Osteocyte (in vitro differentiated cells): ENCODE results near the gene NHLH1. TPM values are rescaled to one million over a fixed set of nuclear protein-coding genes. Genes with fewer than 3 reads are reported as not detected.
A peak's percentile ranks its signal among the peaks of the same experiment; 100 is the strongest.

Experiments
- DNase-seq: peaks from one replicate; pipeline ENCODE4 v3.0.0; 2021; ENCODE audit warnings: mixed read lengths; ENCODE audit not compliant: unreplicated experiment; ENCODE audit errors: extremely low spot score
- H3K27ac Mint-ChIP-seq: one replicate; pipeline ENCODE4 v1.8.0; 2021; ENCODE audit warnings: mild to moderate bottlenecking, mixed read lengths; ENCODE audit not compliant: unreplicated experiment
- H3K27me3 Mint-ChIP-seq: one replicate; pipeline ENCODE4 v1.8.0; 2021; ENCODE audit warnings: mixed read lengths; ENCODE audit not compliant: unreplicated experiment
- H3K36me3 Mint-ChIP-seq: one replicate; pipeline ENCODE4 v1.8.0; 2021; ENCODE audit warnings: mixed read lengths; ENCODE audit not compliant: unreplicated experiment
- H3K4me1 Mint-ChIP-seq: one replicate; pipeline ENCODE4 v1.8.0; 2021; ENCODE audit warnings: mixed read lengths; ENCODE audit not compliant: unreplicated experiment
- H3K4me3 Mint-ChIP-seq: one replicate; pipeline ENCODE4 v1.8.0; 2021; ENCODE audit warnings: mild to moderate bottlenecking, moderate library complexity, mixed read lengths; ENCODE audit not compliant: unreplicated experiment
- H3K9me3 Mint-ChIP-seq: one replicate; pipeline ENCODE4 v1.8.0; 2021; ENCODE audit warnings: mixed read lengths; ENCODE audit not compliant: unreplicated experiment
- total RNA-seq: library from RNA; stranded (reverse); gene quantifications from 2 replicates; pipeline ENCODE4 v1.2.1, GENCODE V29; 2021
- TF ChIP-seq, protein P1 (sequence below): fragments of 200-600 bp; sonication (generic); IDR thresholded peaks from 2 replicates; pipeline ENCODE4 v1.5.0; 2021; ENCODE audit warnings: antibody characterized with exemption, mild to moderate bottlenecking, moderate library complexity

NHLH1 gene
- total RNA-seq, 1 donor from 2014 or later, result 0.16 TPM

DNA sequence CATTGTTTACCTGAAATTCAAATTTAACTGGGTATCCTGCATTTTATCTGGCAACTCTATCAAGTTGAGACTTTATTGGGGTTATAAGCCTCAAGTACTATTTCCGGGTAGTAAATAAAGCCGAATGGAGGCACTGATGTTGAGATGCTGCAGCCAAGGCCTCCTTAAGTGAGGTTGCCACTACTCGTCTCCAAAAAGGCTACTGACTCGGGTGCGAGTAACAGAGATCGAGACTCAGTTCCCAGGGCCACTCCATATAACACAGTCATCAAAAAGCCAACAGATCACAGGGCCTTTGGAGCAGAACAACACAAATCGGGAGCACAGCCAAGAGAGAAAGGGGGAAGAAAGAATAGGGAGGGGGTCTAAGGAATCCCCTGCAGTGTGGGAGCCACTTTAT is 24.3 kb upstream of the NHLH1 start:
- H3K9me3 Mint-ChIP-seq, result no peaks in the 10 kb centered on the region
- H3K27ac Mint-ChIP-seq, result peak overlapping the region; percentile 100
- H3K27me3 Mint-ChIP-seq, result no peaks in the 10 kb centered on the region
- TF ChIP-seq, protein P1, sequence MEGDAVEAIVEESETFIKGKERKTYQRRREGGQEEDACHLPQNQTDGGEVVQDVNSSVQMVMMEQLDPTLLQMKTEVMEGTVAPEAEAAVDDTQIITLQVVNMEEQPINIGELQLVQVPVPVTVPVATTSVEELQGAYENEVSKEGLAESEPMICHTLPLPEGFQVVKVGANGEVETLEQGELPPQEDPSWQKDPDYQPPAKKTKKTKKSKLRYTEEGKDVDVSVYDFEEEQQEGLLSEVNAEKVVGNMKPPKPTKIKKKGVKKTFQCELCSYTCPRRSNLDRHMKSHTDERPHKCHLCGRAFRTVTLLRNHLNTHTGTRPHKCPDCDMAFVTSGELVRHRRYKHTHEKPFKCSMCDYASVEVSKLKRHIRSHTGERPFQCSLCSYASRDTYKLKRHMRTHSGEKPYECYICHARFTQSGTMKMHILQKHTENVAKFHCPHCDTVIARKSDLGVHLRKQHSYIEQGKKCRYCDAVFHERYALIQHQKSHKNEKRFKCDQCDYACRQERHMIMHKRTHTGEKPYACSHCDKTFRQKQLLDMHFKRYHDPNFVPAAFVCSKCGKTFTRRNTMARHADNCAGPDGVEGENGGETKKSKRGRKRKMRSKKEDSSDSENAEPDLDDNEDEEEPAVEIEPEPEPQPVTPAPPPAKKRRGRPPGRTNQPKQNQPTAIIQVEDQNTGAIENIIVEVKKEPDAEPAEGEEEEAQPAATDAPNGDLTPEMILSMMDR, result no peak
- H3K4me1 Mint-ChIP-seq, result peaks cover 35% of the 10 kb centered on the region
- DNase-seq, result no peak
- peak overlapping the region; percentile 100 for H3K4me3 Mint-ChIP-seq
- H3K36me3 Mint-ChIP-seq, result peaks cover 33% of the 10 kb centered on the region

DNA sequence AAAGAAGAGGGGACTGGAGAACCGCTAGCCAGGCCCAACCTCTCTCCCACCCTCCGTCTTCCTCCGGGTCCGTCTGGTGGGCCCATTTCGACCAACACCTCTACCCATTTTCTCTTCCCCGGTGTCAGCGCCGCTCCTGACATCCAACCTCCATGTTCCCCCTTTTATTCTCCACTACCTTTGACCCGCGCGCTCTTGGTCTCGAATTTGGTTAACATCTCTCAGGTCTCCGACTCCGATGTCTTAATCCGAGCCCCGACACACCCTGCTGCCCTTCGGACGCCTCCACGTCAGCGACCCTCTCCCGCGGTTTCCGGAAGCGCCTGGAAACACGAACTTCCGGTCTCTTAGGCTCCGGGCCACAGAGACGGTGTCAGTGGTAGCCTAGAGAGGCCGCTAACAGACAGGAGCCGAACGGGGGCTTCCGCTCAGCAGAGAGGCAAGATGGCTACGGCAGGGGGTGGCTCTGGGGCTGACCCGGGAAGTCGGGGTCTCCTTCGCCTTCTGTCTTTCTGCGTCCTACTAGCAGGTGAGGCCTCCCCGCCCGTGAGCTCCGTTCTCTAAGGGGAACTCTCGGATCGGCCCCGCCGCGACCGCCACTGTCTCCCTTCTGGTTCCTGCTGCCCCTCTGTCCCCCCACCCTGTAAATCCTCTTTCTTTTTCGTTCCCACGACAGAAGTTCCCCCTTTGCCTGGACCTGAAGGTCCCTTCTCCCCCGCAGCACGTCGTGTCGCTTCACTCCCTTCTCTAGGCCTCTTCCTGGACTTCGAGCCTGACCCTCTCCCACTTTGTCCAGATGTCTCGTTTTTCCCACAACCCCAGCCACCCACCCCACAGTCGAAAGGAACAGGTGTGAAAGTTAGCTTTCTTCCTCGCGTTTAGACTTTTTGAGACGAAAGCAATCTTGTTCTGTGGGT is 23.7 kb upstream of the NHLH1 start, which contains the start of the genes COPA and NCSTN:
Gene COPA, minus strand, starts transcription at position 298 of the 917 bp plus-strand sequence. Its CDS starts 80 bp downstream, at position 218.
Gene NCSTN, plus strand, starts transcription at position 431 of the 917 bp plus-strand sequence. Its CDS starts 14 bp downstream, at position 445.
- H3K9me3 Mint-ChIP-seq, result no peaks in the 10 kb centered on the region
- peaks cover 27% of the 10 kb centered on the region for H3K36me3 Mint-ChIP-seq
- peak; percentile 96 for DNase-seq
- H3K4me3 Mint-ChIP-seq, result peak within 1 kb of the TSS; percentile 100
- H3K27me3 Mint-ChIP-seq, result no peaks in the 10 kb centered on the region
- TF ChIP-seq, protein P1, result no peak
- H3K27ac Mint-ChIP-seq, result peak within 1 kb of the TSS; percentile 100
- H3K4me1 Mint-ChIP-seq, result peaks cover 34% of the 10 kb centered on the region

DNA sequence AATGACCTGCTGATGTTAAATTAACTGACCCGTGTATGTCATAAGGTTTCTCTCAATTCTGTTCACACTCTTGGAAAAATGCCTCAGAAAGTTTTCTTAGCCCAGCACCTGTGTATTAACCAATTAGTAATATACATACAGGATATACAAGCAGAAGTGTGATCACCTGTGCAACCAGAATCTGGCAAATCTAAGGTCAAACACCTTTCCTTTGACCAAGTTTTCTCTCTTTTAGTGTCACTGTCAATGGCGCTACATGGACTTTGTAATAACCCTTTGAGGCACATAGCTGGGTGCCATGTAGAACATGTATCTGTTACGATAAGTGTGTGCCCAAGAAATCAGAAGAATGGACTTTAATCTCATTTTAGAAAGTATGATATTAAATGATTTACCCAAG is 22.6 kb upstream of the NHLH1 start:
- Mint-ChIP-seq H3K27me3 (no peaks in the 10 kb centered on the region), H3K27ac (peak overlapping the region; percentile 100), H3K4me3 (peak overlapping the region; percentile 100), H3K9me3 (no peaks in the 10 kb centered on the region), H3K4me1 (peaks cover 34% of the 10 kb centered on the region), H3K36me3 (peaks cover 17% of the 10 kb centered on the region)
- no peak for DNase-seq
- TF ChIP-seq, protein P1, result no peak

DNA sequence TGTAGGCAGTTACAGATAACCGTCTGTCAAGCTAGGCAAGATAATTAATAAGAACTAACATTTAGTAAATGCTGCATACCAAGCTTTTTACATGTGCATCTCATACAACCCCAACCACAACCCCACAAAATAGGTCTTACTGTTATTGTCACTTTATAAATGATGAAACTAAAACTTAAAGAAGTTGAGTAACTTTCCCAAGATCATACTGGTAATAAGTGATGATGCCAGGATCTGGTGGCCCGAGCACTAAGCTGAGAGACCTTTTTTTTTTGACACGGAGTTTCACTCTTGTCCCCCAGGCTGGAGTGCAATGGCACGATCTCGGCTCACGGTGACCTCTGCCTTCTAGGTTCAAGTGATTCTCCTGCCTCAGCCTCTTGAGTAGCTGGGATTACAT is 21.9 kb upstream of the NHLH1 start:
- Mint-ChIP-seq H3K9me3 (no peaks in the 10 kb centered on the region), H3K27me3 (no peaks in the 10 kb centered on the region), H3K36me3 (peaks cover 14% of the 10 kb centered on the region), H3K4me3 (no peak overlapping the region), H3K27ac (no peak overlapping the region), H3K4me1 (peaks cover 34% of the 10 kb centered on the region)
- no peak for DNase-seq
- TF ChIP-seq, protein P1, result no peak

DNA sequence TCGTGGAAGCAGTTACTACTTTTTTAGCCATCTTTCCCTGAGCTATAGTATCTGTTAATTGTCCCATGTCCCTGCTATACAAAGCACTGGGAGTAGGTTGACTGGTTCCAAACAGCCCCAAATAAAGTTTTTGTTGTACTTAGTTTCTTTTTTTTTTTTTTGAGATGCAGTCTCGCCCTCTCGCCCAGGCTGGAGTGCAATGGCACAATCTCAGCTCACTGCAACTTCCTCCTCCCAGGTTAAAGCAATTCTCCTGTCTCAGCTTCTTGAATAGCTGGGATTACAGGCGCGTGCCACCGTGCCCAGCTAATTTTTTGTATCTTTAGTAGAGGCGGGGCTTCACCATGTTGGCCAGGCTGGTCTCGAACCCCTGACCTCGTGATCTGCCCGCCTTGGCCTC is 20.4 kb upstream of the NHLH1 start:
- Mint-ChIP-seq H3K9me3 (no peaks in the 10 kb centered on the region), H3K4me1 (peaks cover 21% of the 10 kb centered on the region), H3K36me3 (peaks cover 26% of the 10 kb centered on the region), H3K27me3 (no peaks in the 10 kb centered on the region), H3K27ac (no peak overlapping the region), H3K4me3 (no peak overlapping the region)
- TF ChIP-seq, protein P1, result no peak
- DNase-seq, result no peak
